NCI-H446 (cell line): ENCODE measurements around the gene SF3B5.
"Not testable (repeated sequence)": the region's sequence is repeated elsewhere in the genome, so short reads cannot be mapped to it uniquely, and the experiment has no call there.

Experiments
- DNase-seq, 2 experiments: peaks; one replicate each; lab custom pipeline; 2025; lab: John Stamatoyannopoulos, UW

Gene SF3B5

DNA sequence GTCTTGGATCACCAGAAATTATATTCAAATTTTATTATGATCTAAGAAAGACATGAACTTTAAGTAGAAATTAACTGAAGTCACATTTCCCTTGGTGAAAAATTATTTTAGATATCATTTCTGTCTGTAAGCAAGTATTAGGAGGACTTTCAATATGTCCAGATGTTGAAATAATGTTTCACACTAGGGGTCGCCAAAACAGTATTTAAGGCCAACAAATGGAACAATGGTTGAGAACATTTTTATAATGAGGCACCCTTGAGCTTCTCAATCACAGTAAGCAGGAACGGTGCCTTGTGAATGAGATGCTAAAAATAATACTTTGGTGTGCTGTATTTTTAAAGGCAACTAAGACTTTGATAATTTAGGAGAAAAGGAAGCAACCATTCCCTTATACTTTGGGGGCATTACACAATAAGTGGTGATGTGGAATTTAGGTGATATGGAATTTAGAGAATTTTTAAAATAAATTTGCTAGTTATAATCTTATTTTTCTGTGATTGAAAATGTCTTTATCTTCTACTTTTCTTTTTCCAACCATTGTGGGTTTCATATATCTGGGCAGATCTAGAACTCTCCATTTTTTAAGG, 9.6 kb upstream of the SF3B5 start:
- peak in 1 of 2 experiments; percentile 39 for DNase-seq

DNA sequence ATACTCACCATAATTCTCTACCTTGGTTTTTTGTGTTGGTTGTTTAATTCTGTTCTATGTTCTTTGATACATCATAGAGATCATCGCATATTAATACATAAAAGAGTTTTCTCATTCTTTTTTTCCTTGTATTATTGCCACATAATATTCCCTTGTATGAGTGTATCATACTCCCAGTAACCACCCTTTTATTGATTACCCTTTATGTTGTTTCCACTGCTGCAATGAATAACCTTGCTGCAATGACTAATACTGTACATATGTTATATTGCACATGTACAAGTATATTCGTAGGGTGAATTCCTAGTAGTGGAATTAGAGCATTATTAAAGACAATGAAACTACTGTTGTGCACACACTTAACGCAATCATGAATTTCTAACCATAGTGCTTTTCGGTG, 9.1 kb upstream of the SF3B5 start:
- no peak for DNase-seq

DNA sequence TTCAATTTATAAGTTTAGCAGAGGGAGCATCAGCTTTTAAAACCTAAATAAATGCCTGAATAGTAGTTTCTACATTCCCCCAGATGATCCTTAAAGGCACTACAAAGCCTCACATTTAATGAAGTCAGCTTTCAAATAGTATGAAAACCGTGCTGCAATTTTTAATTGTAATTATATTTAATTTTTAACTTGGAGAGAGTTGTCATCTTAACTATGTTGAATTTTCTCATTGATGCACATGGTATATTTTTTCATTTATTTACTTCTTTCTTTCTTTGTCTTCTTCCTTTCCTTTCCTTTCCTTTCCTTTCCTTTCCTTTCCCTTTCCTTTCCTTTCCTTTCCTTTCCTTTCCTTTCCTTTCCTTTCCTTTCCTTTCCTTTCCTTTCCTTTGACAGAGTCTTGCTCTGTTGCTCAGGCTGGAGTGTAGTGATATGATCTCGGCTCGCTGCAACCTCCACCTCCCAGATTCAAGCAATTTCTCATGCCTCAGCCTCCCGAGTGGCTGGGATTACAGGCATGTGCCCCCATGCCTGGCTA, 7.7 kb upstream of the SF3B5 start:
- no peak for DNase-seq

DNA sequence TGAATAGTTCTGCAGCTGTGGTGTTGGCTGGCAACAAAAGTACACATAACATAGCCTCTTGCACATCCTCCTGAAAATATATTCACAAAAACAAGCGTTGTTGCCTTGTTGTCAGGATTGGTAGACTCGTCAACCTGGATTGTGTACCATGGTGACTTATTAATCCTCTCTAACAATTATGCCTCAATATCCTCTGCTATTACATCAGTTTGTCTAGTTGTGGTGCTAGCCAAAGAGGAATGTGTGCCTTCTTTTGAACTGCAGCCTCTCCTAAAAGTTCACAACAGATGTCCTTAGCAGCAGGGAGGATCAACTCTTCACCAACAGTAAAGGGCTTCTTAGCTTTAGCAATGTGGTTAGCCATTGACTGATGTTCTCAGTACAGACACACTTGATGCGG, 3.6 kb upstream of the SF3B5 start:
- no peak for DNase-seq

DNA sequence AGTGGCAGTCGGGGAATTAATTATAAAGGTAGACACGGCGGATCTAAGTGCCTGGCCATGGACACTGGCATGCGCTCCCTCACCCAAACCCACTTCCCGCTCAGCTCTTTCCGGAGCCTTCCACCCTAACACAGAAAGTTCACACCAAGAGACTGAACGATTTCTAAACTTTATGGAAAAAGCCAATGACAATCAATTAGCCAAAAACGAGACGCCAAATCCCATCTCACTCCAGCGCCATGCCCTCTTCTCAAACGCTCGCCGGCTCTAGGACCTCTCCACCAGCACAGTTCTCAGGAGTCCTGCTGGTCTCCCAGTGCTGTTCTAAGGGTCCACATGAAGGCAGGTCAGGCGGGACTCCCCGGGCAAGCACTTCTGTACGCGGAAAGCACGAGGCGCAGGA, 641 bp downstream of the SF3B5 start:
- DNase-seq: no peak

DNA sequence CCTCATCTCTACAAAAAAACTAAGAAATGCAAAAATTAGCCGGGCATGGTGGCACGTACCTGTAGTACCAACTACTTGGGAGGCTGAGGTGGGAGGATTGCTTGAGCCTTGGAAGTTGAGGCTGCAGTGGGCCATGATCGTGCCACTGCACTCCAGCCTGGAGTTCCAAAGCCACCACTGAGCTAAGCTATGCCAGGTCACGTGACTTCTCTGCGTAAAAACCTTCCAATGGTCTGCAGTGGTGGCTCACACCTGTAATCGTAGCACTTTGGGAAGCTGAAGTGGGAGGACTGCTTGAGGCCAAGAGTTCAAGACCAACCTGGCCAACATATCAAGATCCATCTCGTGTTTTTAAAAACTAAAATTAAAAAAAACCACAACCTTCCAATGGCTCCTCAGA, 1.7 kb downstream of the SF3B5 start:
- DNase-seq: no peak

DNA sequence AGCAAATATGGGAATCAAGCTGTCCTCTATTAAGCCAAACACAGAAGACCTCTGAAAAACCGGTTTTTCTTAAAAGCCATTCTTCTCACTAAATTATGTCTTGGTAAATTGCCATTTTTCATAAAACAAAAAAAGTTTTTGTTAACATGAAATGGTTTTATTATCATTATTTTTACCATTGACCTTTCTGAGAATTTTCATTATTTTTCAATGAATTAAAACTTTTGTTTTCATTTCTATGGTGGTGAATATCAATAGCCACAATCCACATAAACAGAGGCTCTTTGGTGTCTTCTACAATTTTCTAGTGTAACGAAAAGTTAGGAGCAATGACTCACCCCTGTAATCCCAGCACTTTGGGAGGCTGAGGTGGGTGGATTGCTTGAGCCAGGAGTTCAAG, 2.1 kb downstream of the SF3B5 start:
- no peak for DNase-seq

DNA sequence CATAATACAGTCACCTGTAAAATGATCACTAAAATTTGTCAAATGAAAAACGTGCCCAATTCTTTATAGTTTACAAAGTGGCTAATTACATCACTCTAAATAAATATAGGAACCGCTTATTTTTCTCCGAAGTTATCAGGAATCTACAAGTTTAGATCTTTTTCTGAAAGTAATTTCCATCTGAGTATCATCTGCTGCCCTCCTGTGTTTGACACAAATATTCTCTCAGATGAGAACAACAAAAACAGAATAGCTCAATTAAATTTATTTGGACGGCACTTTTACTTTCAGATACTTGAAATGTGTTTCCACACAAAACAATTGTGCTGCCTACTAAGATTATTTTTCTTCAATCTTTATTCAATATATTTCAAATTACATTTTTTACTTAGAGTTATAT, 5.0 kb downstream of the SF3B5 start:
- DNase-seq: no peak

DNA sequence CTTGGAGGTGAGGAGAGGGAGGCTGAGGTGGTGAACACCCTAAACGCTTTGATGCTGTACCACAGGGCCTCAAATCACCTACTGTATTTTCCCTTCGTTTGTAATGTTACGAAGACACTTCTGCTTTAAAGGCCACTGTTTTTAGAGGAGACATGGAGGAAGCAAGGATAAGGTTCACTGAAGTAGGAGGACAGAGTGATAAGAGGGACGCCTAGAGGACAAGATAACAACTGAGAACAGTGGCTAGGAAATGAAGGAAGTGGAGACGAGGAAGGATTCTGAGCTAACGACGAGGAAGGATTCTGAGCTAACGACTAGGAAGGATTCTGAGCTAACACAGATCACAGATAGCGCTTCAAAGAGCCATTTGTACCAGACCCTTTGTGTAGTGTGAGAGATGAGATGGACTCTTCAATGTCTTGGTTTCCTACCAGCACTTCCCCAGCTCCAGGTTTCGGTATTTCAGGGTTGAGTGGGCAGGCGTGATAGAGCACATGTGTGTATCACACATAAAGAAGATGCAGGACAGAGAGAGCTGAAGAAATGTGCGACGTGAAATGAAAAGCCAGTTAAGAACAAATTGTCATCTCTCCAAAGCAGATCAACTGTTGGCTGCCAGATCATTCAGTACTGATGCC, 7.5 kb downstream of the SF3B5 start:
- no peak for DNase-seq

DNA sequence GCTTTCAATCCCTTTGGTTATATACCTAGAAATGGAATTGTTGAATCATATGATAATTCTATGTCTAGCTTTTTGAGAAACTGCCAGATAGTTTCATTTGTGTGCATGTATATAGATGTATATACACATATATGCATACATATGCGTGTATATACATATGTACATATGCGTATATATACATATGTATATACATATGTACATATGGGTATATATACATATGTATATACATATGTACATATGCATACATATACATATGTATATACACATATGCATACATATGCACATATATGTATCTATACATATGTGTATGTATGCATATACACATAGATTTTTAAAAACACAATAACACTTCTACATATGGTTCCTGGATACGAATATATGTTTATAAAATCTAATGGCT, 8.4 kb downstream of the SF3B5 start:
- DNase-seq: no peak

DNA sequence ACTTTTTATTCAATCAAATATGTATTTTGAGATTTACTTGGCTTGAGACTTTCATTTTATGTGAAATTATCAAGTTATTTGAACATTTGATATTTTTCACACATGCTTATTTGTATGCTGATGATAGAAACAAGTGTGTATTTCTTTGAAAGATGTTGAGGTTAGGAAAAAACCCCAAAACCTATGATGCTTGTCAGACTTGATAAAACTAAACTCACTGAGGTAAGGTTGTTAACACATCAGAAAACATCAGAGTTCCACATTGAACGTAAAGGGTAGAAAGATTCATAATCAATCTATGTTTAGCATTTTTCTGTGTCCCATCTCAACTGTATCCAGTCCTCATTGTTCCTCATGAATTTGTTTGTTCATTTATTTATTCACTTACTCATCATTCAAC, 12.2 kb downstream of the SF3B5 start:
- DNase-seq: no peak

DNA sequence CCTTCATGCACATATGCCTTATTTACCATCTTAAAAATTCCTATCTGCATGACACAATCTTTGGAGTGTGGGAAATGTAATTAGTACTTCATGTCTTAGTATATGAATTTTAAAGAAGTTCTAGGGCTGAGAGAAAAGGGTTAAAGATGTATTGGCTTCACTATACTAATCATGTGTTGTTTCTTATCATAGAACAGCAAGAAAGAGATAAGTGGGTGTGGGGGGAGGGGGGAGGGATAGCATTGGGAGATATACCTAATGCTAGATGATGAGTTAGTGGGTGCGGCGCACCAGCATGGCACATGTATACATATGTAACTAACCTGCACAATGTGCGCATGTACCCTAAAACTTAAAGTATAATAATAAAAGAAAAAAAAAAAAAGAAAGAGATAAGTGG, 13.0 kb downstream of the SF3B5 start:
- DNase-seq: not testable (repeated sequence)

DNA sequence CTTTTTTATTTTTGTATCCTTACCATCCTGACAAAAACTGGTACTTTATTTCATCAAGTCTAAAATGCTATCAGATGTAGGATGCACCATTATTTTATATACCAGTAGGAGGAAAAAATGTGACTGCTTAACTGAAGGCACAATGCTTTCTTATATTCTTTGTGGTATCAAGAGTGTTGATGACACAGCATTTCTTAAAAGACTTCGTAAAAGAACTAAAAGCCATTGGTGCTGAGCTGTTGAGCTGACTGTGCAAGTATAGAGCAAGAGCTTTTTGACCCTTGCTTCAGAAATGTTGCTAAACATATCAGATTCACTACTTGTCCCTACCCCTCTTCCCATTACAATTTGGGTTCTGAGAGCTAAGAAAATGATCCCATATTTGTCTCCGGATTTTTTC, 17.5 kb downstream of the SF3B5 start:
- DNase-seq: no peak

DNA sequence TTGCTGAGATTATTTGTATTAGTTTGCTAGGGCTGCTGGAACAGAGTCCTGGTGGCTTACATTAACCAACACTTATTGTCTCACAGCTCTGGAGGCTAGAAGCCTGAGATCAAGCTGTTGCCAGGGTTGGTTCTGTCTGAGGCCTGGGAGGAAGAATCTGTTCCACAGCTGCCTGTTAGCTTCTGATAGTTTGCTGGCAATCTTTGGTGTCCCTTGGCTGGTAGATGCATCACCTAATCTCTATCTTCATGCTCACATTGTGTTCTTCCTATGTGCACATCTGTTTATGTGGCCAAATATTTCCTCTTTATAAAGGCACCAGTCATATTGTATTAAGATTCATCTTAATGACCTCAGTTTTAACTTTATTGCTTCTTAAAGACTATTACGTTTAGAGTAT, 19.5 kb downstream of the SF3B5 start:
- no peak for DNase-seq

DNA sequence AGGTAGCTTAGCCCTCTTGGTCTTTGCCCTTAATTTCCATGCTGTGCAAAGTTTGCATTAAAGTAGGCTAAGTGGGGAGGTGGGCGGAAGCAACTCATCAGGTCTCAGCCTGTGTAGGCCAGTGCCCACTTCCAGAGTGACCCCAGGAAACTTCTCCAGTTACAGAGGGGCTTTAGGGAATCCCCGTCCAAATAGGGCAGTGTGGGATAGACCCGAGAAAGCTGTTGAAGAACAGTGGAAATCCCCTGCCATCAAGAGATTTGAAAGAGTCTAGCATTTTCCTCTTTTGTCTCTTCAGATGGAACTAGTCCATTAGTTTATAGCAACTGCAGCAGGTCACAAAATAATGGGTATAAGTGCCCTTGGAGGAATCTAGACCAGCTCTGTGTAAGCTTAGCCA, 20.2 kb downstream of the SF3B5 start:
- DNase-seq: no peak

DNA sequence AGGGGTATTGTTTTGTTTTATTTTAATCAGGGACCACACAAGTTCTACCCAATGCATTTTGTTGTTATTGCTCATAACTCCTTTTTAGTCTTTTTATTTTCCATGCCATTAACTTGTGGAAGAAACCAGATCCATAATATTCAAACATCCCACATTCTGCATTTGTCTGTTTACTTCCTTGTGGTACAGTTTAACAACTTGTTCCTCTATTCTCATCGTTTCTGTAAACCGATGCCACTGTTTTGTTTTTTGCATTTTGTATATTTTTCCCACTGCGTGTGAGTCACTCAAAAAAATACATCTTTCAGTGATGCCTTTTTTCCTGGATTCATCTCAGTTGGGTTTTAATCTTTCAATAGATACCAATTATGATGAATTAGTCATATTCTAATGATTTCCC, 22.3 kb downstream of the SF3B5 start:
- no peak for DNase-seq

DNA sequence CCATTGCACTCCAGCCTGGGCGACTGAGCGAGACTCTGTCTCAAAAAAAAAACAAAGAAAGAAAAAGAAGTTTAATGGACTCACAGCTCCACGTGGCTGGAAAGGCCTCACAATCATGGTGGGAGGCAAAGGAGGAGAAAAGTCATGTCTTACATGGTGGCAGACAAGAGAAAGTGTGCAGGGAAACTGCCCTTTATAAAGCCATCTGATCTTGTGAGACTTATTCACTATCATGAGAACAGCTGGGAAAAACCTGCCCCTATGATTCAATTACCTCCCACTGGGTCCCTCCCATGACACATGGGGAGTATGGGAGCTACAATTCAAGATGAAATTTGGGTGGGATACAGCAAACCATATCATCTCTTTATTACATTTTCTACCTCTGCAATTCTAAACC, 25.9 kb downstream of the SF3B5 start:
- DNase-seq: no peak

DNA sequence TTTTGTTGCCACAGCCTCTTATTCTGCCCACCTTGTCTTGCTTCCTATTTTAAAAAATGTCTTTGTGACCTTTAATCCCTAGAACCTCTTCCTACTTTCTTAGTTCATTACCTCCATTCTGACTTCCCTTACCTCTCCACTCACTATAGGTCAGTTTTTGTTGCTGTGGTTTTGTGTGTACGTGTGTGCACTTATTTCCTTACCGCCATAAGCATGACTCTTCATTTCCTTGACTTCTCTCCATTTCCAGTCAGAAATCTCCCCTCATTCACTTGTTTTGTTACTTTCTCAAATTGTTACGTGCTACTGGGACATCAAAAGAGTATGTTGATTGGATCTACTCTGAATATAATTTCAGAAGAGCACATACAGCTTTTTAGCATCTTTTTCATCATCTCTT, 26.6 kb downstream of the SF3B5 start:
- DNase-seq: no peak

DNA sequence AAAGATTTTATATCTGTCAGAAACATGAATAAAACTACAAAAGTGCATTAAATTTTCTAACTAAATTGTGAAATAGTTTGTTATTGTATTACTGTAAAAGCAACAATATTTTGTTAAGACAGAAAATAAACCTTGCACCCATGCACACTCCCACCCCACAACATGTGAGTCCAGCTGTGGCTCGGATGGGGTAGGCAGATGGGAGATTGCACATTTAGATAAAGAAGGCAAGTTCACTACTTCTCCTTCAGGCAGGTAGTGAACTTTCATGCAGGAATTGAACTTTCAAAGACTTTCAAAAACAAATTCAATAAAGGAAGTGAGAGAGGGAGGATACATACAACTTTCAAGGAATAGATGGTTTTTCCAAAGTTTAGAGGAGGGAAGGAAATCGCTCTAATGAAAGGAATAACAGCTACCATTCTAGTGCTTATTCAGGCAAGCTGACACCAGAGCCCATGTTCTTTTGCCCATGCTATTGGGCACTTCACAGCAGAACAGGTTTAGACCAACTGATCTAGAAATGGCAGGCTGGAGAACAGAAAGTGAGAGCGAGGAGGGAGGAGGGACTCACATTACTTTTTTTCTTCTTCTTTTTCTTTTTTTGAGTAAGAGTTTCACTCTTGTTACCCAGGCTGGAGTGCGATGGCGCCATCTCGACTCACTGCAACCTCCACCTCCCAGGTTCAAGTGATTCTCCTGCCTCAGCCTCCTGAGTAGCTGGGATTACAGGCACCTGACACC, 28.5 kb downstream of the SF3B5 start:
- no peak for DNase-seq

DNA sequence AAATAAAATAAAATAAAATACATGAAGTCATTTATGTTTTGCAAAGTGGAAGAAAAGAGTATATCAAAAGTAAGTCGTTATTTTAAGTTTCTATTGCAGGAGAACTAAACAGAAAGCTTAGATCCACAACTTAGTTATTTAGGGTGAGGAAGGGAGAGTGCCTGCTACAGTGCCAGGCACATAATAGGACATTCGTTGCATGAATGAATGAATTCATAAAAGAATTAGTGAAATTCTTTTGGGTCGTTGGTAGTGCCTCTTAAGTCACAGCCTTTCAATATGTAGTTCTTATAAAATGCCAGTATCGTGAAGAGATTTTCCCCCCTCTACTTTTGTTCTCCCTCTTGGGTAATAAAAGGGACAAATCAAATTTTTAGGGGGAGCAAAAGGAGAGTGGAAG, 29.1 kb downstream of the SF3B5 start:
- DNase-seq: no peak

DNA sequence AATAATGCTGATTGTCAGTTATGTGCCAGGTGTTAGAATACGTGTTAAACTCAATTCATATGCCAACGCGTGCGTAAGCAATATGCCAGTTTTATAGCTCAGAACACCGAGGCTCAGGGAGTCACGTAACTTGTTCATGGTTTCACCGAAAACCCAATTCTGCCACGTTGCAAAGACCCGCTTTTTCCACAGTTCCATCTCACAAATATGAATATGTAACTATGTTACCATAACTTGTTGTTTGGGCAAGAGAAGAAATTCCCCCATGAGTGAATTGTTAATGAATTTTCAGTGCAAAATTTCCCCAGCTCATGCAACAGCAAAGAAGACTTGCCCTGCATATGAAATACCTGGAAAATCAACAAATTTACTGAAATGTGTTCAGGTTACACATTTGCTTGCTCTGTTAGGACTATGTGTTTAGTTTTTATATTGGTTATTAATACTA, 30.1 kb downstream of the SF3B5 start:
- no peak for DNase-seq

DNA sequence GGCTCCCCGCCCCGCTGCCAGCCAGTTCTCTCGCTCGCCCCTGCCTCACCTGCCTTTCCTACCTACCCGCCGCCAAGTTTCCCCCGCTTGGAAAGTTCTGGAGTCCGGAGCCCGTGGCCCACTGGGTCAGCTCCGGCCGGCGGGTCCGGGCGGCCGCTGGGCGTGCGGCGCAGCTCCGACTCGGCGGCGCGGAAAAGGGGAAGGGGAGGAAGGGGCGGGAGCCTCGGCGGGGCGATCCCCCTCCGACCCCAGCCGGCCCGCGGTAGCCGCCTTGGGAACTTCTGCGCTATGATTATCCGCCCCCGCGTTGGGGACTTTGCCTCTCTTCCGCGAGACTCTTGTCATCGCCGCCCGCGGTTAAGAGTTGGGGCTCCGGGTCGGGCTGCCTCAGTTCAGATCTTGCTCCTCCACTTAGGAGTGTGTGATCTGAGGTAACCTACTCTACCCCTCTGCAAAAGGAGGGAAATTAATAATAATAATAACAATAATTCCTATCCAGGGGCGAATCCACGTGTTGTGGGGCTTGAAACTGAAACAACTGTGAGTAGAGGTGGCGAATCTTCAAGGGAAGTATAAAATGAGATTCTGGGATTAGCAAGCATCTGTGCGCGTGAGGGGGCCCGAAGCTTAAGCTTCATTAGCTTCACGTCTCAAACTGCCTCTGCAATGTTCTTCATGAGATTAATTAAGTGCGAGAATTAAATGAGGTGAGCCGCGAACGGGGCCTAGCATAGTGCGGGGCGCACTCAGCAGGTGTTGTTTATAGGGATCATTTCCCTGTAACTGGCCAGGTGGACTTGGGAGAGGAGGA, 30.8 kb downstream of the SF3B5 start:
- DNase-seq: no peak
